IPS-NIHi7 (cell line): Measurements from ENCODE around the gene EFCAB5.
"Not testable (repeated sequence)": the region's sequence is repeated elsewhere in the genome, so short reads cannot be mapped to it uniquely, and the experiment has no call there.

Experiments
- DNase-seq: peaks from one replicate; pipeline ENCODE4 v3.0.0; 2012; ENCODE audit warnings: mixed read lengths; ENCODE audit errors: extremely low spot score

The EFCAB5 gene

DNA sequence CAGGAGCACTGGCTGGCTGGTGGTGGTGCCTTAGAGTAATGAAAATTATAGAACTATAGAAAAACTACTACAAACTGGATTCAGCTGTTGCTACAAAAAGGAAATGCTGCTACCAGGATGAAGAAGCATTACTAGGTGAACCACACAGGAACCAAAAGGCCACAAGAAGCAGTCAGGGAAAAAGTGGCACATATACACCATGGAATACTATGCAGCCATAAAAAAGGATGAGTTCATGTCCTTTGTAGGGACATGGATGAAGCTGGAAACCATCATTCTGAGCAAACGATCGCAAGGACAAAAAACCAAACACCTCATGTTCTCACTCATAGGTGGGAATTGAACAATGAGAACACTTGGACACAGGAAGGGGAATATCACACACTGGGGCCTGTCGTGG, 5.5 kb upstream of the EFCAB5 start:
- not testable (repeated sequence) for DNase-seq

DNA sequence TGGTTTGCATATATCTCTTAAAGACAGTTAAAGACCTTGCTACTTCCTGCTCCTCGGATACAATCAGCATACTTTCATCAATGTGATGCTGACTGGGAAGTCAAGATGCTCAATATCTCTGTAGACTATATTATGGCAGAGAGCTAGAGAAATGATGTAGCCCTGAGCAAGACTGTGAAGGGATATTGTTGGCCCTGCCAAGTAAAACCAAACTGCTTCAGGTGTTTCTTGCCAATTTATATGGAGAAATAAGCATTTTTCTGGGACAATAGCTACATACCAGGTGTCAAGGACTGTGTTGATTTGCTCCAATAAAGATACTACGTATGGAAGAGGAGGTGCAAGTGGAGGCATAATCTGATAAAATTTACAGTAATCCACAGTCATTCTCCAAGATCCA, 4.7 kb upstream of the EFCAB5 start:
- DNase-seq: no peak

DNA sequence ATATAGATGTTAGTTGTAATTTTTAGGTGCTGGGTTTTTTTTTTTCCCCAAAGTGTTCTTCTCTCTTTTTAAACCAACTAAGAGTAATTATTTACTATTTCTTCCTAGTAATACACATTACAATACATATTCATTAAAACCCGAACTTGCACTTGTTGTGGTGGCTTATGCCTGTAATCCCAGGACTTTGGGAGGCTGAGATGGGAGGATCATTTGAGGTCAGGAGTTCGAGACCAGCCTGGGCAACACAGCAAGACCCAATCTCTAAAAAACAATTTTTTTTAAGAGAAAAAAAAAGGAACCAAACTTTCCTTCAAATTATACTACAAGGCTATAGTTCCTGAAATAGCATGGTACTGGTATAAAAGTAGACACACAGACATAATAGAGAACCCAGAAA, 3.8 kb downstream of the EFCAB5 start:
- DNase-seq: no peak

DNA sequence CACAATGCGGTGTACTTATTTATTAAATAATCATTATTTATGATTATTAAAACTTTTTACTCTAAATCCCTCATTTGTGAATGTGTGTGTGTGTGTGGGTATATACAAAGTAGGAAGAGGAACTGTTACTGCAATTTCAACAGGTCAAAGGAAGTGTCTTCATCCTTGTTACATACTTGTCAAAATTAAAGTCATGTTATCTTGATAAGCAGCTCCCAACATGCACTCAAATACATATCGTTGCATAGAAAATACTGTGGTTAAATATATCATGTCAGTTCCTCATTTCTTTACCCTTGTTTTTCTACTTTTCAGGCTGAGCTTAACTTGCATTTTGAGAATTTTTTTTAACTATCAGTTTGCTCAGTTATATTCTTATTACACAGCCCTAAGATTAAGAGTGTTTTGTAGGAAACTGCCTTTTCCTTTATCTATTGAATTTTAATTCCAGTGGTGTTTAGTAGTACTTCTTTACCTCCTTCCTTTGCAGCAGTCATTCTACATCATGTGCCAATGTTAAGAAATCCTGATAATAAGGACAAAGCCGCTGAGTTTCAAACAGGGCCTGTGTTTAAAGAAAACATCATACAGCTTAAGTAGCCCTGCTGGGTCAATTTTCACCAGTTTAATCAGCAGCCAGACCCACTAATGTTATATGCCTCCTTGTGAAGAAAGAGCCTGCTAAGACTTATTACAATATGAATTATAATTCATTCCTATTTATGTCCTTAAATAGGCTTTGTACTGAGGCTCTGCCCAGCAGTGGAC, 7.2 kb downstream of the EFCAB5 start:
- DNase-seq: no peak

DNA sequence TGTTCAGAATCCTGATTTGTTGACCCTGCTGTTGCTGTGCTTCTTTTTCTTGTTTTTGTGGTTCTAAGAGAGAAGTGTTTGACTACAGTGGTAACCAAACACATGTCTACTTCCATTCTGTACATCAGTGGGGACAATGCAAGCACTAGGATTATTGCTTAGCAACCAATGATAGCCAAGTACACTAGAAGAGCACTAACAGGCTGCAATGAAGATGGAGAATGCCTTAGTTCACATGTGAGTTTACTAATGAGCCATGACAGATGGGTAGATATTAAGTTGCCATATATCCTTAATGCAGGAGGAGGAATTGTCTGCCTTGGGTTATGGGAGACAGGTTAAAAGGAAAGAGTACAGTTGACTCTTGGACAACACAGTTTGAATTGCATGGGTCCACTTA, 8.3 kb downstream of the EFCAB5 start:
- no peak for DNase-seq

DNA sequence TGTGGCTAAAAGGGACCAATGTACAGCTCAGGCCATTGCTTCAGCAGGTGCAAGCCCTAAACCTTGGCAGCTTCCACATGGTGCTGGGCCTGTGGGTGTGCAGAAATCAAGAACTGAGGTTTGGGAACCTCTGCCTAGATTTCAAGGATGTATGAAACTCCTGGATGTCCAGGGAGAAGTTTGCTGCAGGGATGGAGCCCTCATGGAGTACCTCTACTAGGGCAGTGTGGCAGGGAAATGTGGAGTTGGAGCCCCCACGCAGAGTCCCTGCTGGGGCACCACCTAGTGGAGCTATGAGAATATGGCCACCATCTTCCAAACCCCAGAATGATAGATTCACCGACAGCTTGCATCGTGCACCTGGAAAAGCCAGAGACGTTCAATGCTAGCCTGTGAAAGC, 13.0 kb downstream of the EFCAB5 start:
- no peak for DNase-seq

DNA sequence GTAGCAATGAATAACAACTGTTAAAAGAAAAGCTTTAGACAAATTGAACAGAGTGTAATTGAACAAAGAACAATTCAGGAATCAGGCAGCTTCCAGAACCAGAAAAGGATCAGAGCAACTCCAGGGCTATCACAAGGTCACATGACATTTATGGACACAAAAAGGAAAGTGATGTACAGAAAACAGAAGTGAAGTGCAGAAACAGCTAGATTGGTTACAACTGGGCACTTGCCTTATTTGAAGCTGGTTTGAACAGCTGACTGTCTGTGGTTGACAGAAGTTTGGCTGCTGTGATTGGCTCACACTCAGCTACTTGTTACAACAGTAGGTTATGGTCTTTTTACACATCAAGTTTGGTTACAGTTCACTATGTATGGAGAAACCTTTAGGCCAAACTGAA, 14.8 kb downstream of the EFCAB5 start:
- DNase-seq: no peak

DNA sequence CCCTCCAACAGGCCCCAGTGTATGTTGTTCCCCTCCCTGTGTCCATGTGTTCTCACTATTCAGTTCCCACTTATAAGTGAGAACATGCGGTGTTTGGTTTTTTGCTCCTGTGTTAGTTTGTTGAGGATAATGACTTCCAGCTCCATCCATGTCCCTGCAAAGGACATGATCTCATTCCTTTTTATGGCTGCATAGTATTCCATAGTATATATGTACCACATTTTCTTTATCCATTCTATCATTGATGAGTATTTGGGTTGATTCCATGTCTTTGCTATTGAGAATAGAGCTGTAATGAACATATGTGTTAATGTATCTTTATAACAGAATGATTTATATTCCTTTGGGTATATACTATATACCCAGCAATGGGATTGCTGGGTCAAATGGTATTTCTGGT, 16.1 kb downstream of the EFCAB5 start:
- not testable (repeated sequence) for DNase-seq

DNA sequence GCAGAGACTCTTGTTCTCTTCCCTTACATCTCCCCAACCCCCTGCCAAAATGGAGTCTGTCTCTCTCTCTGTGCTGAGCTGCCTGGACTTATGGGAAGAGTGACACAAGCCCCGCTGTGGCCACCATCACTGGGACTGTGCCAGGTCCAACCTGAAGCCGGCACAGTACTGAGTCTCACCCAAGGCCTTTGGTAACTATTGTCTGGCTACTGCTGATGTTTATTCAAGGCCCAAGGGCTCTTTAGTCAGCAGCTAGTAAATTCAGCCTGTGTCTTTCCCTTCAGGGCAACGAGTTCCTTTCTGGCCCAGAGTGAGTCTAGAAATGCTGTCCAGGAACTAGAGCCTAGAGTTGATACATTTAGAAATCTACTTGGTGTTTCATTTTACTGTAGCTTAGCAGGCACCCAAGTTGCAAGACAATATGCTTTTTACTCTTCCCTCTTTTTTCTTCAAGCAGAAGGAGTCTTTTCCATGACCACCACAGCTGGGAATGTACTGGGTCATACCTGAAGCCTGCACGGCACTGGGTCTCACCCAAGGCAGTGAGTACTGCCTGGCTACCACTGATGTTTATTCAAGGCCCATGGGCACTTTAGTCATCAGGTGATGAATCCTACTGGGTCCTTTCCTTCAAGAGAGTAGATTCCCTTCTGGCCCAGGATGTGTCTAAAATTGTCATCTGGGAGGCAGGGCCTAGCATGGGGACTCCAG, 17.7 kb downstream of the EFCAB5 start:
- DNase-seq: no peak

DNA sequence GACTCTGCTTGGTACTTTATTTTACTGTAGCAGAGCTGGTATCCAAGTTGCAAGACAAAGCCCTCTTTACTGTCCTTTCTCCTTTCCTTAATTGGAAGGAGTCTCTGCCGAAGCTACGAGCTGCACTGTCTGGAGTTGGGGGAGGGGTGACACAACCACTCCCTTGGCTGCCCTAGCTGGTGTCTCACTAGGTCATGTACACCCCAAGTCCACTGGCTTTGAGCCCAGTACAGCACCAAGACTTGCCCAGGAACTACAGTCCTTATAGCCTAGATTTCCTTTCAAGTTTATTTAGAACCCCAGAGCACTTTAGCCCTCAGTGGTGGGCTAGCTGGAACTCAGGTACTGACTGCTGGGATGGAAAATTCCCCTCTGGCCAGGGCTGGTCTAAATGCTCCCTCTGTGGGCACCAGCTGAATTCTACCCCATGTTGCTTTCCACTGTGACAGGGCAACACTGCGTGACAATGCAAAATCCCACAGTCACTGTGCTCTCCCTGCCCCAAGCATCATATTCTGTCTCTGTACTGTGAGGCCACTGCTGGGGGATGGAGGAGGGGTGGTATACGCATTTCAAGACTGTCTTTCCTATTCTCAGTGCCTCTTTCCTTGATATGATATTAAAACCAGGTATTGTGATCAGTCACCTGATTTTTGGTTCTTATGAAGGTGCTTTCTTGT, 18.4 kb downstream of the EFCAB5 start:
- DNase-seq: no peak

DNA sequence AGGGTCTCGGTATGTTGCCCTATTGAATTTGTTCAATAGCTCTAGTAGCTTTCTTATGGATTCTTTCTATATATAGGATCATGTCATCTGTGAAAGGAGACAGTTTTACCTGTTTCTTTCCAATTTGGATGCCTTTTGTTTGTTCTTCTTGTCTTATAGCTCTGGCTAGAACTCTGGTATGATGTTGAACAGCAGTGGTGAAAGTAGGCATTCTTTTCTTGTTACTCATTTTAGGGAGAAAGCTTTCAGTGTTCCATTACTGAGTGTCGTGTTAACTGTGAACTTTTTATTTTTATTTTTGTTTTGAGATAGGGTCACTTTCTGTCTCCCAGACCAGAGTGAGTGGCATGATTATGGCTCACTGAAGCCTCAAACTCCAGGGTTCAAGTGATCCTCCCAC, 21.2 kb downstream of the EFCAB5 start:
- DNase-seq: no peak

DNA sequence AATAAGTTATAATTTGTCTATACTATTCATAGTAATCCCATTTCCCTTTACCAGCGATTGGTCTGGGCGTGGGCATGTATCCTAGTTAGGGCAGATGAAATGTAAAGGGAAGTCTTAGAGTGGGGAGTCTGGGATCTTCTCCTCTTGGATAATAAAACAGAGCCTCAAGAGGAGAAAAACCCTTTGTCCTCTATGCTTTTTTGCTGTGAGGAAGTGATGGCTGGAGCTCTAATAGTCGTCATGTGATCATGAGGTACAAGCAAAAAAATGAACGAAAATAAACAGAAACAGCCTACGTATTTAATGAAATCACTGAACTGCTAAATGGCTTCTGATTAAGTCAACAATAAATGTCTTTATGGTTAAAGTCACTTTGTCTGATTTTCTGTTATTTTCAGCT, 26.8 kb downstream of the EFCAB5 start:
- DNase-seq: no peak

DNA sequence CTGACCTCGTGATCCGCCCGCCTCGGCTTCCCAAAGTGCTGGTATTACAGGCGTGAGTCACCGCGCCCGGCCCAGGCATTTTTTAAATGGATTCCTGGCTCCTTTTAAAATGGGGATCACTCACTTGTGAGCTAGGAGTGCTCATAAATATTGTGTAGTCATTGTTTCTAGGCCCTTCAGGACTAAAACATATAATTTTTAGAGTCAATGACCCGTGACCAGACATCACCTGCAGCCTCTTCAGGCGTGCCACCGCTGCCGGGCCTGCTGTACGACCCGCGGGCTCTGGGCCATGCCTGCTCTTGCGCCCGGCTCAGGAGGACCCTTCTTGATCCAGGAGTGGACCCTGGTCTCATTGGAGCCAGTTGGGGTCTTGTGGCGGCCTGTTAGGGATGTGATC, 30.8 kb downstream of the EFCAB5 start:
- DNase-seq: no peak

DNA sequence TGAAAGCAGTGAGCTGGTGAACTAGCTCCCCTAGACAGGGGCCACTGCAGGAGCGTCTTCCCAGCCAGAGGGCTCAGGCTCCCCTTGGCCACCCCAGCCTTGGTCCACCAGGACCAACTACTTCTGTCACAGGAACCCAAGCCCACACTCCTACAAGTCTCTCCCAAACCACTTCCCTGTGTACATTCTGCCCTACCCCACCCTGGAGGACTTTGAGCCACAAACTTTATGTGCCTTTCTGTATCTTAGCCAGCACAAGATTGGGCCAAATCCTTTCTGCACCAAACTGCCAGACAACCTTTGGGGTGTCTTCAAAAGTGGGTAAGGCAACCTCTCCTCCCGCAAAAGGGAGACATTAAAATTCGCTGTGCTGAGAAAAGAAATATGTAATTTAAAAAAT, 31.6 kb downstream of the EFCAB5 start:
- no peak for DNase-seq

DNA sequence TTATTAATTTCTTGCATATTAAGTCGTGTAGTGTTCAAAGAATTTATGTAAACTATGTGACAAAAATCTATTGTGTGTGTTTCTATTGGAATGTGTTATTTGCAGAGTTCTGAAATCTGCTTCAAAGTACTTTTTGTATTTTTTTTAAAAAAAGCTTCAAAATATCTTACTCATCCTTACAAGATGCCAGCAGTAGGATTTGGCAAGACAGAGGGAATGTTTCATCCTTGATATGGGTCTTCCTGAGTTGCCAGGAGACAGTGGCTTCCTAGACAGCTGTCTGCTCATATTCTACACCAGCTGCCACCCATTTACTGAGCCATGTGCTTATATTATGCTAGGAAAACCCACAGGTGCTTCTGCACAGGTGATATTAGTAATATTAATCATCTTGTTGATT, 36.4 kb downstream of the EFCAB5 start:
- DNase-seq: no peak

DNA sequence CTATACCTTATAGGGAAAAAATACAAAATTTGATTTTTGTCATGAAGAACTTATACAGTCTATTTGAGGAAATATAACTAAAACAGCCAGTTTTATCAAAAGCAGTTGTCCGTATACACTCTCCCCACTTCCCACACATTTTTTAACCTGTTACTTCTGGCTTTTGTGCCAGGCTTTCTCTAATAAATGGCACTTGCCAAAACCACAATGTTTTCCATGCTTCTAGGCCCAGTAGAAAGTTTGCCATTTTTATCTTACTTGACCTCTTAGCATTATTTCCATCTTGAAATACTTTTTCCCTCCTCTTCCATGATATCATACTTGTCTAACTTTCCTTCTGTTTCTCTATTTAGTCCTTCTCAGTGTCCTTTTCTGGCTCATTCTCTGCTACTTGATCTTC, 38.8 kb downstream of the EFCAB5 start:
- DNase-seq: no peak

DNA sequence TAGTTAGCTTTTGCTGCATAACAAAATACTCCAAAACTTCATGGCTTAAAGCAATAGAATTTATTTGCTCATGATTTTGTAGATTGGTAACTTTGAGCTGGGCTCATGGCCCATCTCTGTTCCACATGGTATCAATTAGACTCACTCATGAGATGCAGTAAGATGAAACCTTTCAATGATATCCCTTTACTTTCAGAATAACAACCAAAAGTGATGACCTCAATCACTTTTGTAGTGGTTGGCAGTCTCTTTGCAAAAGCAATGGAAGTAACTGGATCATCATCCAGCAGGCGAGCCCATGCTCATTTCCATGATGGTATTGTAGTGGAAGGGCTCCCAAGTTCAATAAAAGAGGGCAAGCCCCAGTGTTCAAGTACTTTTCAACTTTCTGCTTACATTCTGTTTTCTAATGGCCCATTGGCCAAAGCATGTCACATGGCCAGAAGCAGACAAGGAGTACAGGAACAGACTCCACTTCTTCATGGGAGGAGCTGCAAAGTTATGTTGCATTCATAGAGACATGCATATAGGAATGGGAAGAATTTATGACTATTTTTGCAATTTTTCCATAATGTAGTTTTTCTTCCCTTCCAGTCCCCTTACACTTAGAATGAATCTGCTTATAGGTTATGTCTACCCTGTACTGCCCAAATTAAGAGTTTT, 41.7 kb downstream of the EFCAB5 start:
- DNase-seq: no peak

DNA sequence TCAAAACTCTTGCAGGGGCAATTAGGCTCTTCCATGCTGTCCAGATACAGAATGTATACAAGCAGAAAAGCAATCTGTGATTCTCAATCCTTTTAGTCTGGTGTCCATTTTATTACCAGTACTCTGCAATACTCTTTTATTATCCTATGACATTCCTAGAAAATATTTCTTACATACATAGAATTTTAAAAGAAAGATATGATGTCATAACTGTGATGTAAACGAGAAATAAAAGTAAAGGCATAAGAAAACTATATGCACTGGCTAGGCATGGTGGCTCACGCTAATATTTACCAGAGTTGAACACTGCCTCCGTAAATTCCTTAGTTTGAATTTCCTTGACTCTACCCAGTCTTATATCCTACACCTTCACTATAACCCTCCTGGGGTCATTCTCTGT, 55.0 kb downstream of the EFCAB5 start:
- no peak for DNase-seq

DNA sequence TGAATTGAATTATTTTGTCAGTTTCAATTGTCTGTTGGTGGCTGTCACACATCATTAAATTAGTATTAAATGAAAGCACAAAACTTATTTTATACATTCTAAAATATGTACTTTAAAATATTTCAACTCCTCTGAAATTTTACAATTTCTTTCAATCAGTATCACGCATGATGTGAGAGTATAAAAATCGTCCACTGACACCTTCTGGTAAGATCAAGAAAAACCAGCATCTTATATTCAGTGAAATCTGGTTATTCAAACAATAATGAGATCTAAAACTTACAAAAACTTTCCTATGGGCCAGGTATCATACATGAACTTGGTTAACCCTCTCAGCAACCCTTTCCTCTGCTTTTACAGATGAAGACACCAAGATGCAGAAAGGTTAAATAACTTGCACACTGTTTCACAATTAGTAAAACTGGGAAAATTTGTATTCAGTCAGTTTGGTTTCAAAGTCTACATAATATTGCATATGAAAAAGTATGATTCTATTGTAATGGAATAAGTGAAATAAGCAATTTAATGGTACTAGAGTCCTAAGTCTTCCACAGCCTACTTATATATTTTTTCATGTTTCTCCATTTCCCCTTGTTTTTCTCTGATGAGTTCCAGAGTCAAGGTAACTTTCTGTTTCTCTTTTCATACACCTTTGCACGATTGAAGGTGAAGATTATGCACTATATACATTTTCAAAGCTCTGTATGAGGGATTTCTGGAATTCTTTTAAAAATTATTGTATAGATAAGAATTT, 58.7 kb downstream of the EFCAB5 start:
- DNase-seq: no peak

DNA sequence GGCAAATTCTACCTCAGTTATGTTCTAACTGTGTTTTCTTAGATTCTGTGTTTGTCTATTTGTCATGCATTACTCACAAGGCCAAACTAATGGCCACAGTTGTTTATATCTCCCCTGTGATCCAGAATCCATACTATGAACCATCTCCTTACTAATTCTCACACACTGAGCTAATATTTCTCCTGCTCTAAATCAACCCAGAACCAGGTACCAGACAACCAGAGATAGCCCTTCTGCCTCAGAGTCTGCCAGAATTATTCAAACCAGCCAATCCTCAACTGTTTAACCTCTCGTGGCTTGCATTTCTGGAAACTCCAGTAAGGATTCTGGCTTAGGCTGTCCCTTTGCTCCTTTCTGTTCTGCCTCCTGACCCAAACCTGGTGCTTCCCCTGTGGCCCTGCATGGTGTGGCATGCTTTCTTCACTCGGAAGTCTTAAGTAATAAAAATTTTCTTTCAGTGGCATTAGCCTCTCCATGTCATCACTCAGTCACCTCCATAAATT, 59.4 kb downstream of the EFCAB5 start:
- no peak for DNase-seq

DNA sequence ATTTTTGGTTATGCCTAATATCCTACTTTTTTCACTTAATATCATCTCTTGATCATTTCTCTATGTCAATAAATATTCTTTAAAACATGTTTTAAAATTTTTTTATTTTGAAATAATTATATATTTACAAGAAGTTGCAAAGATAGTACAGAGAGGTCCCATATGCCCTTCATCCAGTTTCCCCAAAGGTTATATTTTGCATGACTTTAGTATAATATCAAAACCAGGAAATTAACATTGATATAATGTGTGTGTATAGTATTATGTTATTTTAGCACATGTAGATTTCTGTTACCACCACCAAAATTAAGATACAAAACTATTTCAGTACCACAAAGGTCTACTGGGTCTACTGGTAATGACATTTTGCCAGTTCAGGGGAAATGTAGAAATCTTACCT, 60.7 kb downstream of the EFCAB5 start:
- no peak for DNase-seq
